GM21528 (cell line): Measurements from ENCODE around the gene COL18A1.
"Not testable (repeated sequence)": the region's sequence is repeated elsewhere in the genome, so short reads cannot be mapped to it uniquely, and the experiment has no call there.

ENCODE experiments used
- ATAC-seq: cut with Tn5 transposase; IDR thresholded peaks from one replicate; pipeline ENCODE4 v1.9.1; 2021; ENCODE audit warnings: mild to moderate bottlenecking, moderate library complexity; ENCODE audit not compliant: unreplicated experiment, low FRiP score

Gene COL18A1

DNA sequence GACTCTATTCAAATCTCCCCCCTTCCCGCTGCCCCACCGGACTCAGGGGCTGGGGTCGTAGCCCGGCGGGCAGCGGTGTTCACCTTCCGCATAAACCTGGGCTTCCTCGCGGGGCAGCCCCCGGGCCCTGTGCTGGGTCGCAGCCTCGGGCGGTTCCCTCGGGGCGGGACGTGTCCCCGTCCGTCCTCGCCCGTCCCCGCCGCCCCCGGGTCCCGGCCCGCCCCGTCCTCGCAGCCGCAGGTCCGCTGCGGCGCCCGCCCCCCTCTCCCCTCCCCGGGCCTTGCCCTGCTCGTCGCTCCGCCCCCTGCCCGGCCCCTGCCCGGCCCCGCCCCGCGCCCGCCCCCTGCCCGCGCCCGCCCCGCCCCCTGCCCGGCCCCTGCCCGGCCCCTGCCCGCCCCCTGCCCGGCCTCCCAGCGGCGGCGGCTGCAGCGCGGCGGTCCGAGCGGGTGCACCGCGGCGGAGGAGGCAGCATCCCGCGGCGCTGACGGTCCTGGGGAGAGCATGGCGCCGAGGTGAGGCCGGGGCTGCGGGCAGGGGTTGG, at the start of gene COL18A1:
COL18A1 (plus strand) TSS at position 436 of the 541 bp plus-strand sequence; CDS start at position 502, 66 bp downstream.
- no peak for ATAC-seq

DNA sequence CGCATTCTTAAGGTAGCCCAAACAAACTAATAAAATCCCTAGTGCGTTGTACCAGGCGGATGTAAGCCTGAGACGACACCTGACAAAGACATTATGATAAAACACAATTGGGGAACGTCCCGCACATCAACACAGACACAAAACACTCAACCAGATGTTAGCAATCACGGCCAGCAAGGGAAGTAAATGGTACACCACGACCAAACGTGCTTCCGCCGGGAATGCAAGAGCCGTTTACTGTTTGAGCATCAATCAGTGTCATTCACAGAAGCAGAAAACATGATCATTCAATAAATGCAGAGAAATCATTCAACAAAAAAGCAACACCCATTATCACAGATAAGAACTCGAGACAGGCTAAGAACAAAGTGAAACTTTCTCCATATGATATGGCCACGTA, 49.4 kb upstream of the COL18A1 start:
- ATAC-seq: no peak

DNA sequence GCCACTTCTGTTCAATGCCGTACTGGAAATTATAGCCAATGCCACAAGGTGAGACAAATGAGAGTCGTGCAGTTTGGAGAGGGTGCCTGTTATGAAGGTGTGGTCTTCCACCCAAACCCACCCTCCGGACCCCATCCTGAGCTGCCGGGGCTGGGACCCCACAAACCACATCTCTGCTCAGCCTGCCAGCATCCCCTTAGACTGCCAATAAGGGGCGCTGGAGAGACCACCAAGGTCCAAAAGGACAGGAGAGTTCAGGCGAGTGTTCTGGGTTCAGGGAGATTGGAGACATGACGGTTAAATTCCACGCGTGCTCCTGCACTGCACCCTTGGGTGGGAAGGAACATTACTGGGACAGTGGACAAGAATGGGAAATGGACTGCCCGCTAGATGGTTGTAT, 48.7 kb upstream of the COL18A1 start:
- no peak for ATAC-seq

DNA sequence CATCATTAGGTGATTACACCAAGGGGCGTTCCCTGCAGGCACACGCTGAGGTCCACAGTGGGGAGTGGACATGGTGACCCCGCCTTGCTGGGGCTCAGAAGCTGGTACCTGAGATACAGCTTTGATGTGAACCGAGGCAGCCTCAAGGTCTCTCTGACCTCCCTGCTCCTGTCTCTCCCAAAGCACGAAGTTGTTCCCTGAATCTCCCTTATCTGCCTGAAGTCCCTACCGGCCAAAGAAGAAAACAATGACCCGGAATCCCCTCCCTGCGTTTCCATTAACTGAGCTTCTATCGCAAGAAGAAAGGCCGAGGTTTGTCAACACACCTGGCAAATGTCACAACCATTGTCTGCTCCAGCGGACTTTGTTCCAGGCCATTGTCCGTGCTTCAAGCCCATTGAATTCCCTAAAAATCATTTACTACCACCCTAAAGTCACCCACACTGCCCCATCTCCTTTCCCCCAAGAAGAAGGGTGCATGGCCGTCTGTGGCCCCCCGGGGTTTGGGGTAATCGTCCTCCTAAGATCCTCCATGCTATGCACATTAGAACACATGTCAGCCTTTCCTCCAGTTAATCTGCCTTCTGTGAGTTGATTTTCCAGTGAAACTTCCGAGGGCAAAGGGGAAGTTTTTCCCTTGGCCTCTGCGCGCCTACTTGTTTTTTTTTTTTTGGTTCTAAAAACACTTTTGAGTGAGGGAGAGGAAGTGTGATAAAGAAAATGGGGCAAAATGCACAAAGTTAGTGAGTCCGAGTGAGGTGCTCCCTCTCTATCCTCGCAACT, 48.1 kb upstream of the COL18A1 start:
- no peak for ATAC-seq

DNA sequence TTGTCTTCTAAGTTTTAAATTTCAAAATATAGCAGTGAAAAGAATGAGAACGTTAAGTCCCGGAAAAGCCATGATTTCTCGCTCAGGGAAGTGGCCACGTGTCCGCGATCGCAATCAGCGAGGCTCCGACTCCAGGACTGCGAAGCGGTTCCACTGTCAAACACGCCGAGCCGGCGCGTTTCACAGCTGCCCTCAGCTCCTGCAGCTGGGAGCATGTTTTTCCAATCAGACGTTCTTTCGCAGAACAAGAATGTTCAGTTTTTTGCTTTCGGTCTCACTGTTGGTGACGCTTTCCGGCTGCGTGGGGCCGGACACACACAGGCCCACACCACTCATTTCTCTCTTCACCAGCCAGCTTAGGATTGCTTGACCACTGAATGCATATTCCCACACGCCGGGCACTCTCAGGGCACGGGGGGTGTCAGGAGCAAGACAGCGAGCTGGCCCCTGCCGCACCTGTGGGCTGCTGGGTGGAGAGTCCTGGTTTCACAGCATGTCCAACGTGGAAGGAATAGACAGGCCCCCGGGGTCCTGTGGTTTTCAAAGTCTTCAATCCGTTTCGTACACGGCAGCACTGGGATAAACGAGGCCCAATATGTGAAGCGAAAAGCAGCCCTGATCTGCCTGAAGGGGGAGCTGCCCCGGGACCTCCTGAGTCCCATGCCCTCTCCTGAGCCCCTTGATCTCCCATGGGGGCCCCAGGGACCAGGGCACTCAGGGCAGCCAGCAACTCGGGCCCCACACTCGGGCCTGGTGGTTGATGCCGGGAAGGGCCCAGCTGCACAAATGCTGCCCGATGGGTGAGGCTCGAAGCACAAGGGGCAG, 47.3 kb upstream of the COL18A1 start:
- ATAC-seq: no peak

DNA sequence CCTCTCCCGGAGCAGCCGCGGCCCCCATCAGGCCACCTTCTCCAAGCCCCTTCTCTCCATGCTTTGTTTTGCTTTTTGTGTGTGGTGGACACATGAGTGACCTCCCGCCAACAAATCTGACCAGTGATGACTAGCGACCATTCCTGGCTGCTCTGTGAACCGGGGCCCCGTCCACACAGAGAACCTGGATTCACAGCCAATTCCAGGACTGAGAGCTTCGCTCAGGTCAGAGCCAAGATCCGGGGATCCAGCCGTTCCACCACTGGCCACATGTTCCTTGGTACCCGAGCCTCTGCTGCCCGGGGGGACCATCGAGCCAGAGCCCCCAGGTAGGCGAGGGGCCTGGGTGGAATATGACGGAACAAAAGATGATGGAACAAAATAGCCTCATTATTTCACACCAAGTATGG, 46.7 kb upstream of the COL18A1 start:
- ATAC-seq: no peak

DNA sequence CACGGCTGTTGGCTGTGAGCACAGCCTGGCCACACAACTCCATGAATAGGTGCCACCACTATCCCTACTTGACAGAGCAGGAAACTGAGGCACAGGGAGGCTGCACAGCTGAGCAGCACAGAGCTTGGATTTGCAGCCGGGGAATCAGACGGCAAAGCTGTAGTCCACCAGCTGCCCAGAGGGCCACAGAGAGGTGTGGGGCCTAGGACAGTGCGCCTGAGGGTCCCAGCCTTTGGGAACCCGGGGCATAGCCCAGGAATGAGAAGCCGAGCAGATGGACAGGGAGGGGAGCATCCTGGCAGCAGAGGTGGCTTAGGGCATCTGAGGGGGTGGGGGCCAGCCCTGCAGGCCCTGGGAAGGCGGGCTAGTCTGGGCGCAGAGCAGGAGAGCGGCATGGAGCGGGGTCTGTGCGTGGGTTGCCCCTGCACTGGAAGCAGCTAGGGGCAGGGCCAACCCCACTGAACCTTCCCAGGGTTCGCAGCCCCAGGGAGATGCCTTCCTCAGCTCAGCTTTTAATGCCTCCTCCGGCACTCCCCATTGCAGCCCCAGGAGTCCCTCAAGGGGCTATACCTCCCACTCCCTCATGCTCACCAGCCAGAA, 46.2 kb upstream of the COL18A1 start:
- ATAC-seq: no peak

DNA sequence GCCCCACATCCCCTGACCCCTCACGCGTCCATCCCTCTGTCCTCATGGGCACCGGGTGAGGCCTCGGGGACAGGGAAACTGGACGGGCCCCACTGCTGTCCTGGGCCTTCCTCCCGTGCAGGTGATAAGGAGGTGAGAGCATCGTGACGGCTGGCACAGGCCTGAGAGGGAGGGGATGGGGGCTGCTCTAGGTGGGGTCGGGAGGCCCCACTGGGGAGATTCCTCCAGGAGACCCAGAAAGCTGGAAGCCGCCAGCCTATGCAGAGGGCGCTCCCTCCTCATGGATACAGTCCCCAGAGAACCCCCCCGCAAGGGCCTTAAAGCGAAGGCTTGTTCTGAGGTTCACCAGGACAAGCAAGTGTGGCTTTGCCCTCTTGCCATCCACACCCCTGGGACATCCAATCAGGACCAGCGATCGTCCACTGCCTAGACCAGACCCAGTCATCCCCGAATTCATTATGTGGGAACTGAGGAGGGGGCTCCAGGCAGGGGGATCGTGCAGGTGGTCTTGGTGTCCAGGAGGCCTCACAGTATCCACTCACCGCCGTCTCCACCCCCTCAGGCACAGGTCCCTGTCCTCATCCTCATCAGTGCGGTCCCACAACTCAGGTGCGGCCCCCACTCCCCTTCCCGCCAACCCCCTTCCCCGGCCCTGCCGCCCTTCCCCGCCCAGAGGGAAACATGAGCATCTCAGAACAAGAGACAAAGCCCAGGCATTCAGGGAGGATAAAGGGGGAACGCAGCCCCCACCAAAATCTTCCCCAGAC, 45.3 kb upstream of the COL18A1 start:
- no peak for ATAC-seq

DNA sequence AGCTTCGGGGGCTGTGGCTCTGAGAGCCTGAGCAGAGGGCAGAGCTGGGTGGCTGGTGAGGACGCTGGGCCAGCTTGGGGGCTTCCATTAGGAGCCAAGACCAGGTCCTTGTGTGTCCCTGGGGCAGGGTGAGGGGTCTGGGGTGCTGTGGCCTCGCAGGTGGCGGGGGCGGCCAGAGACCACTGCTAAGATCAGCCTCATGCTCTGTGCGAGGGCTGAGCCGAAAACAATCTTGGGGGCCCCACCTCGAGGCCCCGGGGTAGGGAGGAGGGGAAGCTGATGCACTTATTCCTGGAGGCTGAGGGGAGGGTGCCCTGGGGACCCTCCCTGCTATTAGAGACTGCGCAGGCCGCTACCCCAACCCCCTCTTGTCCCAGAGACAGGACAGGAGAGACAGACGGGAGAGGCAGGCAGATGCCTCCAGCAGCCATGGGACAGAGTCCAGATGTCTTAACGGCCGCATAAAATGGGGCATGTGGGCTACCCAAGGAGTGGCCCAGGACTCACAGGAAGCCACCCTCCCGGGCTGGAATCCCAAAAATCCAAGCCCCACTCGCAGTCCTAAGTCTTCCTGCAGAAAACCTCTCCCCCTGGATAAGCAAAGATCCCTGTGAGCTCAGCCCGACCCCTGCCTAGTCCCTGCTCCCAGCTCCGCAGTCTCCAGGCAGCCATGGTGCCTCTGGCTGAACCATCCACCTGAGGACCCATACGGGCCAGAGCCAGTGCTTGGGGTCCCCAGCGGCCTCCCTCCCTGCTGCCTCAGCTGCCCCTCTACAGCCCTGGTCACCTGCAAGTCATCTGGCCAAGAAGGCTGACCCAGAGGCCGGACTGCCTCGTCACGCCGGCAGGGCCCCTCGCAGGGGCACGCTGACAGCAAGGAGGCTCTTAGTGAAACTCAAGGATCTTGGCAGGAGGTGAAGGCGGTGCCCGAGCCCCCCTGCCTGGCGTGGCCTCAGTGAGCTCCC, 43.6 kb upstream of the COL18A1 start:
- ATAC-seq: no peak

DNA sequence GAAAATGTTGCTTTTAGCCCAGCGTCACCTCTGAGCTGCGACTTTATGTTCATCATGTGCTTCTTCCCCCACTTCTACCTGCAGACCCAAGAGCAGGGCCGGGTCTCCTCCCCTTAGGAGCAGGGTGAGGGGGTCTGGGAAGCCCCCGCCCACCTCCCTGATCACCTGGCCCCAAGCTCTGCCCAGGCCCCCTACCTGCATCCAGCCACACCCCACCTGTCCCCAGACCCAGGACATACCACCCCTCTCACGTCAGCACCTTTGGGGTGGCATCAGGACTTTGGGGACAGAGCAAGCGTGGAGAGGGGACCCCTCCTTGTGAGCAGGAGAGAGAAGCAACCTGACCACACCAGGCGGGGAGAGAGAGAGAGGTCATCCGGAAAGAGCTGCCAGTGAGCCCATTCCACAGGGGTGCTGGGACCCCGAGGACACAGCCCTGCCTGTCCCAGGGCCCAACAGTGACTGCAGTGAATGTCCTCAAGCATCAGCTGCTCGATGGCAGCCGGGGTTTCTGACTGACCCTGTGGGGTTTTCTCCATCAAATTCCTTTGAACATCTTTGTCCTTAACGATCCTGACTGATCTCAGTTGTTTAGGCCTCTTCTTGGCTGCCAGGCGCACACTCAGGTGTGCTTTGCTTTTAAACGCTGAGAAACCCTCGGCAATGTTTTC, 42.8 kb upstream of the COL18A1 start:
- no peak for ATAC-seq

DNA sequence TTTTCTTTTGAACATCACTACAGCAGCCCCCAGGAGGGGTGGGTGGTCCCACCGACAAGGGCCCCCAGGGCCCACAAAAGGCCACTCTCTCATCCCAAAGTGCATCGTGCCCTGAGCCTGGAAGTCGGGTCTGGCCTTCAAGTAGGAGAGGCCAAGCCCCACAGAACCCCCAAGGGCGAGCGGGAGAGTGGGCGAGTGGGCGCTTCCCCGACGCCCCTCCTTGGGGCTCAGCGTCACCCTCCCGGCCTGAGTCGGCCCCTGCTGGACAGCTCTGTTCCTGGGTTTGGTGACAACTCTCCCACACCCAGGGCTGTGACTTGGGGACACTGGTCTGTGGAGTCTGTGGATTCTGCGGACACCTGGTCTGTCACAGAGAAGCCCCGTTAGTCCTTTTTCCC, 42.2 kb upstream of the COL18A1 start:
- ATAC-seq: no peak

DNA sequence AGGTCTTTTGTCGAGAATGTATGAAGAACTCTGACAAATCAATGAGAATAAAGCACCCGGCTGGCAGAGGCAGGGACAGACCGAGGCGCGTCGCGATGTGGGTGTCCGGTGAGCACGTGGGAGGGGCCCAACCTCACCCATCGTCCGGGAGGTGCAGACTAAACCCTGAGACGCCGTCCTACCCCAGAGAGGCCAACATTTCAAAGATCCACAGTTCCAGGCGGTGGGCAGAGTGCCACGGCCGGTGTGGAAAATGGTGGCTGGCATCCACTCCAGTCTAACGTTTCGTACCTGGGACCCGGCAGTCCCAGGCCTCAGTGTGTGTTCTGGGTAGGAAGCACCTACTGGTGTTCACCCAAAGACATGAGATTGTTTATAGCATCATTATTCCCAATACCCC, 41.7 kb upstream of the COL18A1 start:
- not testable (repeated sequence) for ATAC-seq

DNA sequence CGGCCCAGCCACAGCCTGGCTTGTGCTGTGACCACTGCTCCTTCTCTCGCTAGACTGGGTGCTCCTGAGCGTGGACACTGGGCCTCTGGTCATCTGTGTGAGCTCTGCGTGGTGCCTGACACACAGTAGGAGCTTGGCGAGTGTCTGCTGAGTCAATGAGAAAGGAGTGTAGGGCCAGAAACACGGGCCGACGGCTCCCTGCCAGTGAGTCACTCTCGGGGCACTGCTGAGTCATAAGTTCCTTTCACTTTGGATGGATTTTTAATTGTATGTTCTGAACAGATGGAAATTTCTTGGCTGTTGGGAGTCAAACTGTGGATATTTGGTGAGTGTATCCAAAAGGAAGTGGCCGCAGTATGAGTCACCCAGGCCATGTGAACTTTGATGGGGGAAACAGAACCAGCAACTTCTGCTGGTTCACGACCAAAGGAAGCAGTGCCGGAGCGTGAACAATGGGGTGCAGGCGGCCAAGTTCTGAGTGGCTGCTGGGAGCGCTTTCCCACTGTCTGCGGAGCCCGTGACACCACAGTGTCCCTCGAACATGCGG, 41.0 kb upstream of the COL18A1 start:
- ATAC-seq: no peak

DNA sequence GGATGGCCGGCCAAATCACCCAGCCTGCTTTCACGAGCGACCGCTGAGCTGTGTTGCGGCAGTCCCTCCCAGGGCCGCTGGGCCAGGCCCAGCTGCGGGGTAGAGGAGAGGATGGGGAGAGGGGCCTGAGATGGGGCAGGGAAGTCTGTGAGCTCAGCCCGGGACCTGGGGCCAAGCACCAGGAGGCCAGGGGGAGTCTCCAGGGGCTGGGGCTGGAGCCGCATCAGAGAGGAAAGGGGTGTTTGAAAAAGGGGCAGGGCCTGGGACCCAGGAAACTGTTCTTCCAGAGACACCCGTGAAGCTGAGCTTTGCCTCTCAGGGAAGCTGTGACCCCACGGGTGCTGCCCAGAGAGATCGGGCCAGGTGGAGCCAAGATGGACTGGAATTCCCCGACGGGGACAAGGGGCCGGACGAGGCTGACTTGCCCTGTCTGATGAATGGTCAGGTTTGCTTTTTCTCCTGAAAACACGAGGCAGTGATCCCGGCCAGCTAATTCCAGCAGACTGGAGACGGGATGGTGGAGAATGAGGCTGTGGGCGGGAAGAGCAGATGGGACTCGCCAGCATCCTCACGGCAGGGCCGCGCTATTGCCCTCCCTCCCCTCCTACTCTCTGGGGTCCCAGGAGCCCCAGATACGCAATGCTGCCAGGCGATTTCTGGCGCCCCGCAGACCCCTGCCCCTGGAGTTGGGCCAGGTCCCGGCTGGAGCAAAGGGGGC, 40.3 kb upstream of the COL18A1 start:
- ATAC-seq: no peak

DNA sequence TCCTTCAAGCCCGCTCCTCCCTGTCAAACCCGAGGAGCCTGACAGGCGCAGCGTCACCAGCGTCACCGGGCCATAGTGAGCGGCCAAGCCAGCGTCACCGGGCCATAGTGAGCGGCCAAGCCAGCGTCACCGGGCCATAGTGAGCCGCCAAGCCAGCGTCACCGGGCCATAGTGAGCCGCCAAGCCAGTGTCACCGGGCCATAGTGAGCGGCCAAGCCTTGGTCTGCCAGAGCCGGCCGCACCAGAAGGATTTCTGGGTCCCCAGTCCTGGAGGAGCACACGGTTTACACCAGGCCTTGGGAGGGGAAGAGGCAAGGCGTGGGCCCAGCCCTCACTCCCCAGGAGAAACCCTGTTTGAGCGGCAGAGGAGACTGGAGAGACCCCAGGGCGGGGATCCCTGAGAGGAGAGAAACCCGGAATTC, 39.8 kb upstream of the COL18A1 start:
- ATAC-seq: no peak

DNA sequence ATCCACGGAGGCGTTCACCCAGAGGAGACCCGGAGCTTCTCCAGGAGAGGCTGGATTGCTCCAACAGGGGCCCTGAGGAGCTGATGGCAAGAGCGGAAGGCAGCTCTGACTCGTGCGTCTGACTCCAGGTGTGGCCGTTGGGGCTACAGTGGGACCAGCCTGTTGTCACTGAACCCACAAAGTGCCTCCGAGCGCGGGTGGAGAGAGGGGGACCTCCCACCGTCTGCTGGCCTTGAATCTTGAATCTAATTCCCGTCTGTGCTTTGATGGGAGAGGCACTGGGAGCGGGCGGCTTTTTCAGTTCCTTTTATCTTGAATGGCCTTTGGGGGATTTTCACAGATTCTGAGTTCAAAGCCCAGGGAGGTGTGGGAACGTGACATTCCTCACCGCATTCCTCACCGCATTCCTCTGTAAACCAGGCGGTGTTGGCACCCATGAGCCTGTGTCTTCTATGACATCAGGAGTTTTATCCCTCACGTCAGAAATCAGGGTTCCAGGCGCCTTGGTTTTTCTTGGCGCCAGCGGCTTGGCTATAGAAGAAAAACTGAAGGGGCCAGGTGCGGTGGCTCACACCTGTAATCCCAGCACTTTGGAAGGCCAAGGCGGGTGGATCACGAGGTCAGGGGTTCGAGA, 39.2 kb upstream of the COL18A1 start:
- ATAC-seq: no peak

DNA sequence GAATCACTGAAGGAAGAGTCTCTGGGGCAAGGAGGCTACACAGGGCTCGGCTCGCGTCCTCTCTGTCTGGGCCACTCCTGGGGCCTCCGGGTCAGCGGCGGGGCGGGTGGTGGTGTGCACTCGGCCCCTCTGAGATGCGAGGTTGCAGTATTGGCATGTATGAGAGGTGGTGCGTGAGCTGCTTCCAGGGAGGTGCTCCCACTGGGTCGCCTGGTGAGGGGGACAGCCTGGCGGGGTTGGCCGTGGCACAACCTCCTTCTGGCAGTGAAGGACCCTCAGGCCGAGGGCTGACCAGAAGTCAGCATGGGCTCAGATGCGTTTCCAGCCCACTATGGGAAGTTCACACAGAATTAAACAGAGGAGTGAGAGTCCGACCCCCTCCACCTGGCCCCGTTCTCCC, 38.5 kb upstream of the COL18A1 start:
- ATAC-seq: no peak
